SK-N-SH treated with all-trans-retinoic acid at 6 μM for 48 hours (cell line): Measurements from ENCODE around the gene PPP1CA.

Source experiments
- ATAC-seq: fragments of 200-7000 bp; cut with Tn5 transposase; 3 replicates; pipeline ENCODE4 v1.9.1; 2020; ENCODE audit warnings: mild to moderate bottlenecking, moderate library complexity
- ARNTL ChIP-seq: fragments of 450-650 bp; formaldehyde crosslinking; IDR thresholded peaks from 2 replicates; pipeline ENCODE4 v1.5.0; 2020; ENCODE audit warnings: low read depth, mild to moderate bottlenecking, moderate library complexity, borderline replicate concordance
- CREB5 ChIP-seq: fragments of 250-450 bp; sonication (Bioruptor Pico); IDR thresholded peaks from 2 replicates; pipeline ENCODE4 v1.5.1; 2020; ENCODE audit warnings: low read depth, mild to moderate bottlenecking, moderate library complexity
- CSDC2 ChIP-seq: fragments of 250-450 bp; sonication (Bioruptor Pico); IDR thresholded peaks from 2 replicates; pipeline ENCODE4 v1.5.0; 2020; ENCODE audit warnings: mild to moderate bottlenecking, moderate library complexity
- CSRNP3 ChIP-seq: fragments of 250-450 bp; sonication (Bioruptor Pico); IDR thresholded peaks from 2 replicates; pipeline ENCODE4 v1.5.1; 2021; ENCODE audit warnings: mild to moderate bottlenecking, moderate library complexity
- ESRRG ChIP-seq: fragments of 250-450 bp; sonication (Bioruptor Pico); IDR thresholded peaks from 2 replicates; pipeline ENCODE4 v1.6.1; 2021; ENCODE audit warnings: mild to moderate bottlenecking
- ISL1 ChIP-seq: fragments of 250-450 bp; sonication (Bioruptor Pico); IDR thresholded peaks from 2 replicates; pipeline ENCODE4 v2.1.2; 2022; ENCODE audit warnings: mild to moderate bottlenecking, moderate library complexity
- OSR1 ChIP-seq: fragments of 250-450 bp; sonication (Bioruptor Pico); IDR thresholded peaks from 2 replicates; pipeline ENCODE4 v1.8.0; 2022; ENCODE audit warnings: moderate library complexity, mild to moderate bottlenecking, inconsistent platforms
- POU6F1 ChIP-seq: fragments of 250-450 bp; sonication (Bioruptor Pico); IDR thresholded peaks from 2 replicates; pipeline ENCODE4 v1.8.0; 2021; ENCODE audit warnings: low read depth, mild to moderate bottlenecking, moderate library complexity, borderline replicate concordance
- PPARA ChIP-seq: fragments of 250-450 bp; sonication (Bioruptor Pico); IDR thresholded peaks from 2 replicates; pipeline ENCODE4 v1.5.0; 2020; ENCODE audit warnings: mild to moderate bottlenecking, borderline replicate concordance
- RARB ChIP-seq: fragments of 250-450 bp; sonication (Bioruptor Pico); IDR thresholded peaks from 2 replicates; pipeline ENCODE4 v1.8.0; 2021; ENCODE audit warnings: mild to moderate bottlenecking, moderate library complexity
- SNAI2 ChIP-seq: fragments of 250-450 bp; sonication (Bioruptor Pico); IDR thresholded peaks from 2 replicates; pipeline ENCODE4 v1.5.0; 2020; ENCODE audit warnings: mild to moderate bottlenecking, moderate library complexity
- TCF4 ChIP-seq: fragments of 250-450 bp; sonication (Bioruptor Pico); IDR thresholded peaks from 2 replicates; pipeline ENCODE4 v1.8.0; 2021; ENCODE audit warnings: mild to moderate bottlenecking, moderate library complexity, borderline replicate concordance
- TOX ChIP-seq: fragments of 250-450 bp; sonication (Bioruptor Pico); IDR thresholded peaks from 2 replicates; pipeline ENCODE4 v1.8.0; 2021; ENCODE audit warnings: mild to moderate bottlenecking, moderate library complexity, borderline replicate concordance
- TSHZ2 ChIP-seq: fragments of 250-450 bp; sonication (Bioruptor Pico); IDR thresholded peaks from 2 replicates; pipeline ENCODE4 v1.5.0; 2020; ENCODE audit warnings: mild to moderate bottlenecking, moderate library complexity
- ZC3H10 ChIP-seq: fragments of 250-450 bp; sonication (Bioruptor Pico); IDR thresholded peaks from 2 replicates; pipeline ENCODE4 v1.5.1; 2021; ENCODE audit warnings: mild to moderate bottlenecking, moderate library complexity
- ZFP3 ChIP-seq: fragments of 250-450 bp; sonication (Bioruptor Pico); IDR thresholded peaks from 2 replicates; pipeline ENCODE4 v1.5.0; 2020; ENCODE audit warnings: mild to moderate bottlenecking, moderate library complexity
- ZNF565 ChIP-seq: fragments of 450-650 bp; formaldehyde crosslinking; conservative IDR thresholded peaks from 2 replicates; pipeline ENCODE4 v1.5.0; 2020; ENCODE audit warnings: low read depth, mild to moderate bottlenecking, moderate library complexity
- ZNF70 ChIP-seq: fragments of 450-650 bp; formaldehyde crosslinking; IDR thresholded peaks from 2 replicates; pipeline ENCODE4 v1.5.0; 2020; ENCODE audit warnings: mild to moderate bottlenecking, moderate library complexity
- ZNF8 ChIP-seq: fragments of 450-650 bp; formaldehyde crosslinking; IDR thresholded peaks from 2 replicates; pipeline ENCODE4 v1.5.0; 2020; ENCODE audit warnings: mild to moderate bottlenecking, moderate library complexity

Gene PPP1CA

GRCh38 chr11:67449116-67449844 lies 47.6 kb upstream of the PPP1CA start:
- TF ChIP-seq TOX (CRISPR knock-in tag) (no peak), RARB (CRISPR knock-in tag) (no peak), CSRNP3 (CRISPR knock-in tag) (no peak), CSDC2 (CRISPR knock-in tag) (no peak), ZNF8 (CRISPR knock-in tag) (no peak), ZC3H10 (CRISPR knock-in tag) (no peak), OSR1 (CRISPR knock-in tag) (no peak), TCF4 (CRISPR knock-in tag) (no peak), POU6F1 (no peak), ZFP3 (no peak)
- ATAC-seq = no peak

- TF ChIP-seq ZC3H10 (CRISPR knock-in tag) = no peak
- TF ChIP-seq ZNF8 (CRISPR knock-in tag) = no peak
- TF ChIP-seq ZFP3 = no peak
- TF ChIP-seq ZNF565 (CRISPR knock-in tag) = no peak
- TF ChIP-seq, all 23 proteins: peak for 0
- no peak for ATAC-seq
Measured at GRCh38 chr11:67448220-67448609, 46.6 kb upstream of the PPP1CA start.

GRCh38 chr11:67445515-67445914 lies 43.9 kb upstream of the PPP1CA start:
- TF ChIP-seq POU6F1 (no peak), ESRRG (CRISPR knock-in tag) (no peak), SNAI2 (CRISPR knock-in tag) (no peak), ZC3H10 (CRISPR knock-in tag) (no peak), ZNF70 (CRISPR knock-in tag) (no peak), TOX (CRISPR knock-in tag) (no peak), ARNTL (CRISPR knock-in tag) (no peak), CSDC2 (CRISPR knock-in tag) (no peak), CREB5 (no peak), PPARA (CRISPR knock-in tag) (no peak), ISL1 (CRISPR knock-in tag) (no peak), ZFP3 (no peak), OSR1 (CRISPR knock-in tag) (no peak), TSHZ2 (no peak), CSRNP3 (CRISPR knock-in tag) (no peak)
- ATAC-seq = no peak
